KOPT-K1 (cell line): ENCODE results near the gene PSMD8.
A peak's percentile ranks its signal among the peaks of the same experiment; 100 is the strongest.

ENCODE experiments used
- H3K27ac ChIP-seq: fragments of 200-600 bp; sonication (generic); 2 replicates; pipeline ENCODE4 v1.5.1; 2016; ENCODE audit warnings: antibody characterized with exemption, mild to moderate bottlenecking, low read depth, low read length; ENCODE audit not compliant: poor library complexity, severe bottlenecking
- H3K36me3 ChIP-seq: fragments of 200-600 bp; sonication (generic); 2 replicates; pipeline ENCODE4 v1.5.1; 2017; ENCODE audit warnings: antibody characterized with exemption, mild to moderate bottlenecking, low read length, moderate library complexity; ENCODE audit not compliant: insufficient read depth
- H3K9me3 ChIP-seq: fragments of 200-600 bp; sonication (generic); 2 replicates; pipeline ENCODE4 v1.5.1; 2017; ENCODE audit warnings: antibody characterized with exemption, low read length, mild to moderate bottlenecking; ENCODE audit not compliant: insufficient read depth, poor library complexity, severe bottlenecking

The PSMD8 gene

GRCh38 chr19:38375098-38375493 lies 725 bp downstream of the PSMD8 start:
- Histone ChIP-seq H3K9me3 (no peaks in the 10 kb centered on the region), H3K27ac (peak overlapping the region; percentile 87), H3K36me3 (peaks cover 35% of the 10 kb centered on the region)

DNA sequence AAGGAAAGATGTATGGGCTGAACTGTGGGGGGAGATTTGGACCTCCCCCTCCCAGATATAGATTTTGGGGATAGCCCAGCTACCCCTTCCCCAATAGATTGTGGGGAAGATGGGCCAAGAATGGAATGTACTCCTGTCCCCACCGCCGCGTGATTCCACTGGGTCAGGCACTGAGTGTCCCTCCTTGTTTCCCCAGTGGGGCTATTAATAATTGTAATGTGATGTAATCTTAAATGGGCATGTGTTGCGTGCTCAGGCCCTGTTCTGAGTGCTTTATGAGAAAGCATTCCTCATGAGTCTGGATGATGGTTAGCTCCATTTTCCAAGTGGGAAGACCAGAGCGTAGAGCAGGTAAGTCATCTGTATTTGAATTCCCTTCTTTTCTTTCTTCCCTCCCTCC lies 1.4 kb downstream of the PSMD8 start:
- no peaks in the 10 kb centered on the region for H3K9me3 ChIP-seq
- peaks cover 42% of the 10 kb centered on the region for H3K36me3 ChIP-seq
- H3K27ac ChIP-seq, result peak overlapping the region; percentile 87

- no peaks in the 10 kb centered on the region for H3K9me3 ChIP-seq
- peaks cover 50% of the 10 kb centered on the region for H3K36me3 ChIP-seq
- H3K27ac ChIP-seq, result no peak overlapping the region
Measured at GRCh38 chr19:38376576-38376975, 2.2 kb downstream of the PSMD8 start.

GRCh38 chr19:38377052-38377451 lies 2.7 kb downstream of the PSMD8 start:
- H3K27ac ChIP-seq, result no peak overlapping the region
- no peaks in the 10 kb centered on the region for H3K9me3 ChIP-seq
- H3K36me3 ChIP-seq, result peaks cover 55% of the 10 kb centered on the region

DNA sequence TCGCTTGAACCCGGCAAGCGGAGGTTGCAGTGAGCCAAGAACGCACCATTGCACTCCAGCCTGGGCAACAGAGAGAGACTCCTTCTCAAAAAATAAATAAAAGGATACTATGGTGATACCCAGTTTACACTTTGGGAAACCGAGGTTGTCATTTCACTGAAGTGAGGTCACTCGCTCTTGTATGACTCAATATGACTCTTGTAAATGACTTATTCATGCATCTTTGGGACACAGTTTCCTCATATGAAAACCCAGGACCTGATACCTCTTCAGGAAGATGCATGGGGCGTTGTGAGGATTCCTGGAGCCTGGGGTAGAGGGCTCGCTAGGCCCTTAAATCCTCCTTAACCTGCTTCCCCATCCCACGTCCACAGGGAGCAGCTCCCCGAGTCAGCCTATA lies 4.5 kb downstream of the PSMD8 start:
- Histone ChIP-seq H3K9me3 (no peaks in the 10 kb centered on the region), H3K36me3 (peaks cover 73% of the 10 kb centered on the region)

GRCh38 chr19:38381138-38381537 lies 6.8 kb downstream of the PSMD8 start:
- Histone ChIP-seq H3K27ac (no peak overlapping the region), H3K9me3 (no peaks in the 10 kb centered on the region), H3K36me3 (peaks cover 88% of the 10 kb centered on the region)

More for the DNA sequence above, 4.5 kb downstream of the PSMD8 start:
- H3K27ac ChIP-seq, result no peak overlapping the region

DNA sequence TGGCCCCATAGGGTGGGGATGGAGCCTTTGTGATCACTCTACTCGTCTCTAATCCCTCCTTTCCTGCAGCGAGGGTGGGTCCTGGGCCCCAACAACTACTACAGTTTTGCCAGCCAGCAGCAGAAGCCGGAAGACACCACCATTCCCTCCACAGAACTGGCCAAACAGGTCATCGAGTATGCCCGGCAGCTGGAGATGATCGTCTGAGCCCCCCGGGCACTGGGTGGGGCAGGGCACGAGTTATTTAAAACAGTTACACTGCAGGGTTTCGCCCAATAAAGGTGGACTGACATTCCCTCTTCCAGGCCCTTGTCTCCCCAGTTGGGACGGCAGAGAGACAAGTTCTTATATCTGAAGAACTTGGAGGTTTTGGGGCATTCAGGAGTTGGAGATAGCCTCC lies 8.8 kb downstream of the PSMD8 start:
- H3K36me3 ChIP-seq, result peaks cover 68% of the 10 kb centered on the region
- no peaks in the 10 kb centered on the region for H3K9me3 ChIP-seq
- H3K27ac ChIP-seq, result no peak overlapping the region

DNA sequence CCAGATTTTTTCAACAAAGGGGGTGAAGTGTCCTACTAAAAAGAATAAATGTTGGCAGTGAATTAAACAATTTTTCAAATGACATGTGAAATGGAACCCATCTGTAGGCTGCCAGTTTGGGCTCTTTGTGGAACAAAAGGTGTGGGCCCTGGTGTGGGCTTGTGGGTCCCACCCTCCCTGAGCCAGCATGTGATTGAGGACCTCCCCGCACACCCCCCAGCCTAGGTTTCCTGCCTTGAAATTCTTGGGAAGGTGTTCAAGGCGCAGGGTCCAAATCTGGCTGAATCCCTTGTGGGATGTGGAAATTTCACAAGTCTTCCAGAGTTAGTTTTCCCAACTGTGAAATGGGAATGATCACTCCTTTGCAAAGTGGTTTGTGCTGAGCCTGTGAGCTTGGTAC lies 9.4 kb downstream of the PSMD8 start:
- no peak overlapping the region for H3K27ac ChIP-seq

GRCh38 chr19:38384209-38385027 lies 10.0 kb downstream of the PSMD8 start:
- peaks cover 59% of the 10 kb centered on the region for H3K36me3 ChIP-seq
- no peak overlapping the region for H3K27ac ChIP-seq
- no peaks in the 10 kb centered on the region for H3K9me3 ChIP-seq

More for the DNA sequence above, 9.4 kb downstream of the PSMD8 start:
- H3K36me3 ChIP-seq, result peaks cover 66% of the 10 kb centered on the region
- H3K9me3 ChIP-seq, result no peaks in the 10 kb centered on the region

GRCh38 chr19:38385057-38385803 lies 10.9 kb downstream of the PSMD8 start:
- Histone ChIP-seq H3K36me3 (peaks cover 53% of the 10 kb centered on the region), H3K9me3 (no peaks in the 10 kb centered on the region), H3K27ac (no peak overlapping the region)

DNA sequence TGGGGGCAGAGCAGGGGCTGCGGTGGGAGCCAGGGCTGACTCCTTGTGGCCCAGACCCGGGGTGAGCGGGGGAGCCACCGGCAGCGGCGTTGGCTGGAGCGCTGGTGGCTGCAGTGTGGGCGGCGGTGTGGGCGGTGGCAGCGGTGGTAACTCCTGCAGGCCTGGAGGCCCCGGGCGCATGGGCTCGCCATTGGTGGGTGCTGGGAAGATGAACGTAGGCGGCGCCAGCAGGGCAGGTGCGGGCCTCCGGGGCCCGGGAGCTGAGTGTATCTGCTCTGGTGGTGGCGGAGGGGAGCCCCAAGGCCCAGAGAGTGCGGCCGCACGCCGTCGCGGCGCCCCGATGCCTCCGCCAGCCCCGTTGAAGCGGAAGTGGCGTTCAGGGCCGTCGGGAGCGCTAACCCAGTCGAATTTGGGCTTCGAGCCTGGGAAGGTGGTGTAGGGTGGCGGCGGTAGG lies 11.5 kb downstream of the PSMD8 start:
- no peak overlapping the region for H3K27ac ChIP-seq
- peaks cover 47% of the 10 kb centered on the region for H3K36me3 ChIP-seq
- H3K9me3 ChIP-seq, result no peaks in the 10 kb centered on the region

- Histone ChIP-seq H3K36me3 (peaks cover 41% of the 10 kb centered on the region), H3K9me3 (no peaks in the 10 kb centered on the region), H3K27ac (no peak overlapping the region)
Measured at GRCh38 chr19:38386300-38386970, 12.1 kb downstream of the PSMD8 start.

DNA sequence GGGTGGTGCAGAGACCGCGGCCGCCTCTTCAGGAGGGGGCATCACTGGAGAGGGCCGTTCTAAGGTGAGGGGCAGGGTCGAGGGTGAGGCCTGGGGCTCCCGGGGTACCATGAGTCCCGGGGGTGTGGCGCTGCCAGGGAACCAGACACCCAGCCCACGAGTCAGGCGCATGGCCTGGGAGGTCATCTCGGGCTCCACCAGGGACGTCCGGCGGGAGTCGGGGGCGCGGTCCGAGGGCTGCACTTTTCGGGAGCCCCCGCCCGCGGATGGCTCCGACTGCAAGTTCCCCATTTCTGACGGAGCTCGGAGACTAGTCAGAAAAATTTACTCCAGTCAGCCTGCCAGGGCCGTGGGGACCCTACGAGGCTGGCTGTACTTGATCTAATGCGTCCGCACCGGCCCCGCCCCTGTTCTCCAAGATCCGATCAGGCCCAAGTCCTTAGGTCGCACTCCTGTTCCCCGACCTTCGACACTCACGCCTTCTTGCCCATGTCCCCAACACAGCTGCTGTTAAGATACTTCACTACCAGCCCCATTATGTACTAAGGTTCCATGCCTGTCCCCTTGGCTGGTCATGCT lies 12.7 kb downstream of the PSMD8 start:
- H3K36me3 ChIP-seq, result peaks cover 34% of the 10 kb centered on the region
- H3K27ac ChIP-seq, result no peak overlapping the region
- H3K9me3 ChIP-seq, result no peaks in the 10 kb centered on the region

DNA sequence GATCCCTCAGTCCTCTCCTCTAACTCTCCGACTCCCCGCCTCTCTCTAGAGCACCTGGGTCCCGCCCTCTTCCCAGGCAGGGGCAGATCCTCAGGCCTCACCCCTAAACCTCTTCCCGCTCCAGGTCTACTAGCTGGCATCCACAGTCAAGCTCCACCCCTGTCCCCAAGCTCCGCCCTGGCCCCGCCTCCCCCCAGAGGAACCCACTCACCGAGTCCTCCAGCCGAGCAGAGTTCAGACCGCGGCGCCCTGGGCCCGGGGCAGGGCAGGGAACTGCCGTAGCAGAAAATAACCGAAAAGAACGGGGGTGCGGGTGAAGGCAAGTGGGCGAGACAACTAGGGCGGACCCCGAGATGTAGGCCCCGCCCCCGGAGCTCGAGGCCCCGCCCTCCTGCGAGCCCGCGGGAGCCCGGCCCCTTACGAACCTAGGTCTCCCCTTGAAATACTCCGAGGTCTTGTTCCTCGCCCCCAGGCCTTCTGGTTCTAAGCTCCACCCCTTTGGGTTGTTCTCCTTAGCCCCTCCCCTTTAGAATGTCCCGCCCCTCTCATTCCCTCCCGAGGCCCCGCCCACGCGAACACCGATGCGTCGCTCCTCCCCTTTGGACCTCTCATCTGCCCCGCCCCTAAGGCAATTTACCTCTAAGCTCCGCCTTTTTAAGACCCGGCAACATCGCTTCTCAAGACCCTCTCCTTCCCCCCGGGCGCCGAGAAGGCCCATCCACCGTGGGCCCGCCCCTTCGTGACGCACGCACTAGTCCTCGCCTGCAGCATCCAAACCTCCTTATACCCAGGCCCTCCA lies 13.4 kb downstream of the PSMD8 start, which contains the start of gene GGN:
Gene GGN, minus strand, starts transcription at position 485 of the 799 bp plus-strand sequence. CDS start 773 bp downstream, outside the sequence.
- H3K27ac ChIP-seq, result no peak within 1 kb of the TSS

More for the DNA sequence above, 13.4 kb downstream of the PSMD8 start, which contains the start of gene GGN:
- peaks cover 27% of the 10 kb centered on the region for H3K36me3 ChIP-seq
- H3K9me3 ChIP-seq, result no peaks in the 10 kb centered on the region
